Upper lobe of left lung (tissue), 6 donors: Measurements from ENCODE around the gene DNAJC25. TPM values are rescaled to one million over a fixed set of nuclear protein-coding genes. Genes with fewer than 3 reads are reported as not detected.
"Not testable (repeated sequence)": the region's sequence is repeated elsewhere in the genome, so short reads cannot be mapped to it uniquely, and the experiment has no call there.

Experiments
- ATAC-seq, 2 donors: fragments of 200-7000 bp; cut with Tn5 transposase; one replicate each; pipeline ENCODE4 v1.9.1; 2022; ENCODE audit warnings: mild to moderate bottlenecking in 2 of 2, moderate library complexity in 2 of 2; ENCODE audit not compliant: low FRiP score in 2 of 2
- DNase-seq, 2 donors: peaks; one replicate each; pipeline ENCODE4 v3.0.0-alpha.2; 2019 to 2020
- H3K27ac ChIP-seq, 4 donors: fragments of 200-600 bp; sonication (generic); one replicate each; pipeline ENCODE4 v1.5.1; 2016 to 2019
- H3K27me3 ChIP-seq, 4 donors: fragments of 200-600 bp; sonication (generic); one replicate each; pipeline ENCODE4 v1.5.1; 2017 to 2019
- H3K36me3 ChIP-seq, 4 donors: fragments of 200-600 bp; sonication (generic); one replicate each; pipeline ENCODE4 v1.5.1; 2016 to 2019
- H3K4me1 ChIP-seq, 4 donors: fragments of 200-600 bp; sonication (generic); one replicate each; pipeline ENCODE4 v1.5.1; 2018 to 2019
- H3K4me3 ChIP-seq, 4 donors: fragments of 200-600 bp; sonication (generic); one replicate each; pipeline ENCODE4 v1.5.1; 2017 to 2019; ENCODE audit warnings: mild to moderate bottlenecking in 2 of 4, moderate library complexity in 1 of 4
- H3K9me3 ChIP-seq, 4 donors: fragments of 200-600 bp; sonication (generic); one replicate each; pipeline ENCODE4 v1.5.1; 2018 to 2019
- EP300 ChIP-seq, 4 donors: sonication (generic); formaldehyde crosslinking; IDR thresholded peaks; one replicate each; pipeline ENCODE4 v1.5.1; 2017; ENCODE audit warnings: antibody characterized with exemption in 4 of 4, control low read depth in 2 of 4
- POLR2A ChIP-seq, 4 donors: fragments of 450-650 bp; IDR thresholded peaks; one replicate each; pipeline ENCODE4 v1.5.1; 2016 to 2017; ENCODE audit warnings: antibody characterized with exemption in 4 of 4, mild to moderate bottlenecking in 2 of 4
- POLR2AphosphoS5 ChIP-seq, 2 donors: sonication (generic); formaldehyde crosslinking; IDR thresholded peaks; one replicate each; pipeline ENCODE4 v1.5.1; 2017; ENCODE audit warnings: antibody characterized with exemption in 2 of 2
- WGBS, 2 donors: methylation state at CpG; one replicate each; pipeline ENCODE4 v1.1.5; 2017 to 2018; 5-methylcytosine and 5-hydroxymethylcytosine counted together
- total RNA-seq, 6 donors: library from RNA; depleted of rRNA in 4 of 6; stranded (reverse); fragments of >200 nt in 4 of 6; gene quantifications; one replicate each; pipeline versions ENCODE4 v1.1.0 to v1.2.1, GENCODE V29; 2016 to 2021
- TF ChIP-seq, protein P1 (sequence below), 6 experiments: fragments of 450-650 bp in 4 of 6; fragments of 200-600 bp in 2 of 6; sonication (generic) in 2 of 6; IDR thresholded peaks; one replicate each; pipeline ENCODE4 v1.5.1; 2016 to 2019; ENCODE audit warnings: antibody characterized with exemption in 6 of 6
- donor health status: DM: no; HTN: no; CAD: no; lungs with moderate emphysema.
- donor health status: DM: no; HTN: yes; CAD: no; lungs with severe emphysema.

DNAJC25 gene
- total RNA-seq, 6 donors from 2014 or later = 4.5 to 12.2 (median 7.2) TPM

DNA sequence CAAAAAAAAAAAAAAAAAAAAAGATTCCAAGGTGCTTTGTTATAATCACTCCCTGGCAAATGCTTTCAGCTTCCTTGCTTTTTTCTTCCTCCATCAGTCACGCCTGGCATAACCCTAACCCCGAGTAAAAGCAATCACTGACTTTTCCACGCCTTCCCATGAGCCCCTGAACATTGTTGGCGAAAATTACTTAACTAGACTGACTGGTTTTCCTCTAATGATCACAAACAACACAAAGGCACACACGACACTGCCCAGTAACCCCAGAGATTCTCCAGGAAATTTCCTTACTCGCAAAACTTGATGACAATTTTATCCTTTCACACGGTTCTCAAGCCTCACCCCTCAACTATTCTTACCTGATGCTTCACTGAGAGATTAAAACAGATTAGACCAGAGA is 20.3 kb upstream of the DNAJC25 start:
- H3K27ac ChIP-seq = no peak overlapping the region
- no peak for DNase-seq
- H3K36me3 ChIP-seq = no peaks in the 10 kb centered on the region
- no peaks in the 10 kb centered on the region for H3K4me1 ChIP-seq
- ATAC-seq = no peak
- TF ChIP-seq, protein P1, sequence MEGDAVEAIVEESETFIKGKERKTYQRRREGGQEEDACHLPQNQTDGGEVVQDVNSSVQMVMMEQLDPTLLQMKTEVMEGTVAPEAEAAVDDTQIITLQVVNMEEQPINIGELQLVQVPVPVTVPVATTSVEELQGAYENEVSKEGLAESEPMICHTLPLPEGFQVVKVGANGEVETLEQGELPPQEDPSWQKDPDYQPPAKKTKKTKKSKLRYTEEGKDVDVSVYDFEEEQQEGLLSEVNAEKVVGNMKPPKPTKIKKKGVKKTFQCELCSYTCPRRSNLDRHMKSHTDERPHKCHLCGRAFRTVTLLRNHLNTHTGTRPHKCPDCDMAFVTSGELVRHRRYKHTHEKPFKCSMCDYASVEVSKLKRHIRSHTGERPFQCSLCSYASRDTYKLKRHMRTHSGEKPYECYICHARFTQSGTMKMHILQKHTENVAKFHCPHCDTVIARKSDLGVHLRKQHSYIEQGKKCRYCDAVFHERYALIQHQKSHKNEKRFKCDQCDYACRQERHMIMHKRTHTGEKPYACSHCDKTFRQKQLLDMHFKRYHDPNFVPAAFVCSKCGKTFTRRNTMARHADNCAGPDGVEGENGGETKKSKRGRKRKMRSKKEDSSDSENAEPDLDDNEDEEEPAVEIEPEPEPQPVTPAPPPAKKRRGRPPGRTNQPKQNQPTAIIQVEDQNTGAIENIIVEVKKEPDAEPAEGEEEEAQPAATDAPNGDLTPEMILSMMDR (IDR thresholded peaks at IDR 0.05) = no peak
- TF ChIP-seq EP300 (IDR thresholded peaks at IDR 0.05) (no peak), POLR2A (IDR thresholded peaks at IDR 0.05) (no peak), POLR2AphosphoS5 (IDR thresholded peaks at IDR 0.05) (no peak)
- H3K9me3 ChIP-seq = no peaks in the 10 kb centered on the region
- no peaks in the 10 kb centered on the region for H3K27me3 ChIP-seq
- 76 to 79% methylated on average over 7 of the region's 7 CpGs for WGBS, 2 donors
- no peak overlapping the region for H3K4me3 ChIP-seq

DNA sequence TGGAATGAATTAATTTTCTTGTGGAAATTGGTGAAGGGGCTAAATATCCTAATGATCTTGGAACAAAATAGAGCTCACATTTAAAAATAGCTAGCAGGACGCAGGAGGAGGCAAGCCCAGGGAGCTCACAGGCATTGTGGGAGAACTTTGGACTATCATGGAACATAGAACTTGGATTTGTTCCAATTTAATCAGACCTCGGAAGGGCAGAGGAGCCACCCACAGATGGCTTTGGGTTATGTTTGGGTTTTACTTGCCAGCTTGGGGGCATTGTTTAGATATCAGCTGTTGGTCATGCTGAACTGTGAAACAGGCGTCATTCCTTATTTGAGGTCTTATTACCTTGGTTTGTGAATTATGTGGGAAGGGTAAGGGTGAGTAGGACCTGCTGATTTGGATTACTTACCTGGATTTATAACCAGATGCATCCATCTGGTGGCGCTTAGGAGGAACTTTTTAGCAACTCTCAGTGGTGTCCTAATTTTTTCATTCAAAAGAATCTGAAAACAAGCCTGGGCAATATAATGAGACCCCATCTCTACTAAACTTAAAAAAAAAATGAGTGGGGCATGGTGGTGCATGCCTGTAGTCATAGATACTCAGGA is 17.6 kb upstream of the DNAJC25 start:
- H3K27ac ChIP-seq = no peak overlapping the region
- TF ChIP-seq POLR2A (IDR thresholded peaks at IDR 0.05) = no peak
- no peak for TF ChIP-seq EP300 (IDR thresholded peaks at IDR 0.05)
- TF ChIP-seq, protein P1 (IDR thresholded peaks at IDR 0.05) = no peak
- TF ChIP-seq POLR2AphosphoS5 (IDR thresholded peaks at IDR 0.05) = no peak
- H3K27me3 ChIP-seq = no peaks in the 10 kb centered on the region
- no peaks in the 10 kb centered on the region for H3K9me3 ChIP-seq
- 30 to 53% methylated on average over 4 of the region's 4 CpGs for WGBS, 2 donors
- H3K4me3 ChIP-seq = no peak overlapping the region
- no peak for ATAC-seq
- DNase-seq = no peak
- no peaks in the 10 kb centered on the region for H3K36me3 ChIP-seq
- no peaks in the 10 kb centered on the region for H3K4me1 ChIP-seq

DNA sequence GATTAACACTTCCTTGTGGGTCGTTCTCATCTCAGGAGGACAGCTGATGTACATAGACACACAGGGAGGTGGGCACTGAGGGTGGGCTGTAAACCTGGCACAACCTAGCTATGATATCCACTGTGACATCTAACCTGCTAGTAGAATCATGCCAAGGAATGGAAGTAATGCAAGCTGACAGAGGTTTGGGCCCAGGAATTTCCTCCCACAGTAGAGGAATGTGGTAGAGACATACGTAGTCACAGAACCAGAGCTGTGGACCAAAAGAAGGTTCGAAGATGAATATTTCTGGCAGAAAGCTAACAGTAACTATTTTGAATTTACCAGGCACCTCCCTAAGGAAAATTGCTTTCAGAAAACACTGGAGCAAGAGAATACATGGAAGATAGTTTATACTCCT is 15.2 kb upstream of the DNAJC25 start:
- Histone ChIP-seq H3K27me3 (no peaks in the 10 kb centered on the region), H3K9me3 (no peaks in the 10 kb centered on the region), H3K4me3 (no peak overlapping the region), H3K27ac (no peak overlapping the region), H3K4me1 (no peaks in the 10 kb centered on the region), H3K36me3 (no peaks in the 10 kb centered on the region)
- ATAC-seq (no peak), DNase-seq (no peak)
- TF ChIP-seq, protein P1 (IDR thresholded peaks at IDR 0.05) = no peak
- TF ChIP-seq EP300 (IDR thresholded peaks at IDR 0.05) = no peak
- no peak for TF ChIP-seq POLR2A (IDR thresholded peaks at IDR 0.05)
- no peak for TF ChIP-seq POLR2AphosphoS5 (IDR thresholded peaks at IDR 0.05)
- WGBS, 2 donors = 77 to 82% methylated on average over 3 of the region's 3 CpGs

DNA sequence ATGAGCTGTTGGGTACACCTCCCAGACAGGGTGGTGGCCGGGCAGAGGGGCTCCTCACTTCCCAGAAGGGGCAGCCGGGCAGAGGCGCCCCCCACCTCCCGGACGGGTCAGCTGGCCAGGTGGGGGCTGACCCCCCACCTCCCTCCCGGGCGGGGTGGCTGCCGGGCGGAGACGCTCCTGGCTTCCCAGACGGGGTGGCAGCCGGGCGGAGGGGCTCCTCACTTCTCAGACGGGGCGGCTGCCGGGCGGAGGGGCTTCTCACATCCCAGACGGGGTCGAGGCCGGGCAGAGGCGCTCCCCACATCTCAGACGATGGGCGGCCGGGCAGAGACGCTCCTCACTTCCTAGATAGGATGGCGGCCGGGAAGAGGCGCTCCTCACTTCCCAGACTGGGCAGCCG is 13.8 kb upstream of the DNAJC25 start:
- DNase-seq = peak in 1 of 2 donors; percentile 76
- H3K4me1 ChIP-seq, ATAC-seq, H3K27me3 ChIP-seq, H3K9me3 ChIP-seq, H3K36me3 ChIP-seq, H3K4me3 ChIP-seq, H3K27ac ChIP-seq: not testable (repeated sequence)
- WGBS, 2 donors = 92 to 98% methylated on average over 7 to 11 of the region's 29 CpGs

DNA sequence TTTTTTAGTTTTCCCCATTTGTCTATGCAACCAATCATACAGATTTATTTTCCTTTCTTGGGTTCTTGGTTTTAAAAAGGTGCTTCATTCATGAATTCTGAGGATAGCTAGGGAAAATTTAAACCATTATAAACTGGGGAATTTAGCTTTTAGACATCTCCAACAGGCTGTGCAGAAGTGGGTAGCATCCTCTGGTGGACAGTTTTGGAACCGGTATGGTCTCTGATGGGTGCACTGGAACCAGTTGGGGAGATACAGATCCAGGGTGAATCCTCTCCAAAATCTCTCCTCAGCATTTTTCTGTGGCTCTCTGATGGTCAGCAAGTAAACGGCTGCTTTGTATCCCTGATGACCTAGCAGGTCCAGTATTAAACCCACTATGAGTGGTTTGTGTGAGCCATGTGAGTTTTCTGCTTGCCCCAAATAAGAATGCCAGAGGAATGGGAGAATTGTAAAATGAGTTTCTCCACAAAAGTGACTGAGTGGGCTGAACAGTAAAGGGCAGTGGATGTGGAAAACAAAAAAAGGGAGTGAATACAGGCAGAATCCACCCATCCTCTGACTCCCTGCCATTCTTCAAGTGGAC is 9.1 kb upstream of the DNAJC25 start:
- H3K27ac ChIP-seq = no peak overlapping the region
- ATAC-seq (peak in 1 of 2 donors; percentile 91), DNase-seq (no peak)
- no peaks in the 10 kb centered on the region for H3K36me3 ChIP-seq
- H3K4me1 ChIP-seq = peaks cover 0 to 5% (median 1%) of the 10 kb centered on the region in 4 donors
- no peaks in the 10 kb centered on the region for H3K9me3 ChIP-seq
- H3K27me3 ChIP-seq = no peaks in the 10 kb centered on the region
- TF ChIP-seq EP300 (IDR thresholded peaks at IDR 0.05) (no peak), POLR2AphosphoS5 (IDR thresholded peaks at IDR 0.05) (no peak), POLR2A (IDR thresholded peaks at IDR 0.05) (no peak)
- TF ChIP-seq, protein P1 (IDR thresholded peaks at IDR 0.05) = peak in 5 of 6 experiments; percentile 37 to 74 (median 49)
- H3K4me3 ChIP-seq = no peak overlapping the region
- 20 to 41% methylated on average over 2 of the region's 2 CpGs for WGBS, 2 donors
